ENCODE measurements around the gene WNK2.

The WNK2 gene

DNA sequence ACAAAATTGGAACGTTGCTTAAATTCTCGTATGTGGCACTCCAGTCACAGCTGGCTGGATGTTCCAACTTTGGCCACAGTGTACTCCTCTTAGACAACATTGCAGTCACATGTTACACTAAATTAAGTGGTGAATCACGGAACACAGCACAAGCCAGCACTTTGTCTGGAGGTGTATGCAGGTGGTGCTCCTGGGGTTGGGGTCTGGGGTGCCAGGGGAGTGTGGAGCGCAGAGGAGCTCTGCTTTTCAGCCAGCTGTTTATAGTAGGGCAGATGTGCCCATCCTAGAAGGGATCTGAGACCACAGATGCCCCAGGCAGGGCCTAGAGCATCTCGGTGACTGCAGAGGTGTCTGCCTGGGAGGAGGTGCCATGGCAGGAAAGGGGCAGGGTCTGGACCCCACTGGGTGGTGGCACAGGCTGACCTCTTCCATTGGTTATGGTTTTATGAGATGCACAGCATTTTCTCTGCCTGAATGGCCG is 82.6 kb downstream of the WNK2 start:
- DNase-seq (ENCODE audit: low spot score), result no peak

DNA sequence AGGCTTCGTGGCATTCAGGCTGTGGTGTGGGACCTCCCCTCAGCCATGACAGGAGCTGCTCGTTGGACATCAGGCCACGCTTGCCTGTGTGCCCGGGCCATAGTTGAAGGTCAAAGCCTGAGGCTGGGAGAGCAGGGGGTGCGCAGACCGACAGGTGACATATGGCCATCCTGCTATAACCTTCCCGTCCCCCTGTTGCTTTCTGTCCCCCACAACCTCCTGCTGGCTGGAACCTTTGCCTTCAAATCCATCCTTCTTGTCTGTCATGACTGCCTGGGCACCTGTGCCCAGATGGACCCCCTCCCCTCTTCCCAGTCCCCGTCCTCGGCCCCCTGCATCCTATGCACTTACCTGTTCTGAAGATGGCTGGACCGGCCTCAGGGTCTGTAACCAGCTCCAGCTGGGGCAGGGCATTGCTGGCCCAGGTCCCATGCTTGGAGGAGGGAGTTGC is 83.2 kb downstream of the WNK2 start:
- DNase-seq (ENCODE audit: low spot score), result no peak

DNA sequence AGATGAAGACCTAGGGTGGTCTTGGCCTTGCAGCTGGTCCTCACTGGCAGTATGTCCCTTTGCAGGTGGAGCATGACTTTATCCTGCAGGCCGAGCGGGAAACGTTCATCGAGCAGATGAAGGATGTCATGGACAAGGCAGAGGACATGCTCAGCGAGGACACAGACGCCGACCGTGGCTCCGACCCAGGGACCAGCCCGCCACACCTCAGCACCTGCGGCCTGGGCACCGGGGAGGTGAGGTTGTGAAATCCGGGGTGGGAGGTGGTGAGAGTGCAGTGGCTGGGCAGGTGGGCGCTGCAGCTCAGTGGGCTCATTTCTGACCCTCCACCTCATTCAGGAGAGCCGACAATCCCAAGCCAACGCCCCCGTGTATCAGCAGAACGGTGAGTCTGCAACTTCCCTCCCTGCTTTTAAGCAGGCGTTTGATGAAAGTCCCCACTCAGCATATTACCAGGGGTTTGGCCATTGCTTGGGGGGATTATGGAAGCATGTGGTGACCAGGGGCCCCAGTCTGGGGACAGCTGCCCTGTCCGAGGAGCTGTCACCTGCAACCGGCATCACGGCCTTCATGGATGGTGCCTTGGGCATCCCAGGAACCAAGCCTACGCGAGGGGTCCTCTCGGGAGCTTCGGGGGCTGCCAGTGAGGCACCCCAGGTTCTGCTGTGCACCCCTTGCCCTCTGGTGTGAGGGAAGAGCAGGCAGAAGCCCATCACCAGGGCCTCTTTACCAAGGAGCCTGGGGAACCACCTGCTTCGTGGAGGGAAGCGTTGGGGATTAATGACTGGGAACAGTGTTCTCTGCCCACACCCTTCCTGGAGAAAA is 84.0 kb downstream of the WNK2 start:
- no peak for DNase-seq (ENCODE audit: low spot score)

DNA sequence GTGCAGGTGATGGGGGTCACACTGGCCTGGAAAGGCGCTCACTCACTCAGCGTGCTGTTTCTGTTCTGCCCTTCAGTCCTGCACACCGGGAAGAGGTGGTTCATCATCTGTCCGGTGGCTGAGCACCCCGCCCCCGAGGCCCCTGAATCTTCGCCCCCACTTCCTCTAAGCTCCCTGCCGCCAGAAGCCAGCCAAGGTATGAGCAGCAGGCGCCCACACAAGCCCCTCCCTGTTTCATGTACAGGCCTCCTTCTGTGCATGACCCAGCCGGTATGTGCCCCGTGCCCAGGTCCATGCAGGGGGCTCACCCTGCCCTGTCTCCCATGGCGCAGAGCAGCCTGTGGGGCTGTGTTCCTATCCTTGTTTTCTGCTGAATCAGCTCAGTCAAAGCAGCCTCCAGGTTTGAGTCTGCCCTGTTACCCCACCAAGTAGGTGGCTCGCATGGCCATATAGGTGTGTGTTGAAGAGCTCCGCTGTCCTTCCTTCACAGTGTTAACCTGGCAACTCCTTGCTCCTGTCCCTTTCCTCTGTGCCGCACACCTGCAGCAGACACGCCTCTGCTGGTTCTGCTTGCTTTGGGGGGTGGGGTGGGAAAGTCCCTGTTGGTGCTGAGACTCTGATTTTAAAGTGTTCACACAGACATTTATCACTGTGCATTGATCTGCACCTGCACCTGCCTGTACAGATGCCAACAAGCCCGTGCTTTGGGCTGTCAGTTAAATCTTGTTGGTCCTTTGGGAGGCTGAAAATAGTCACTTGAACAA is 84.8 kb downstream of the WNK2 start:
- DNase-seq (ENCODE audit: low spot score), result no peak

DNA sequence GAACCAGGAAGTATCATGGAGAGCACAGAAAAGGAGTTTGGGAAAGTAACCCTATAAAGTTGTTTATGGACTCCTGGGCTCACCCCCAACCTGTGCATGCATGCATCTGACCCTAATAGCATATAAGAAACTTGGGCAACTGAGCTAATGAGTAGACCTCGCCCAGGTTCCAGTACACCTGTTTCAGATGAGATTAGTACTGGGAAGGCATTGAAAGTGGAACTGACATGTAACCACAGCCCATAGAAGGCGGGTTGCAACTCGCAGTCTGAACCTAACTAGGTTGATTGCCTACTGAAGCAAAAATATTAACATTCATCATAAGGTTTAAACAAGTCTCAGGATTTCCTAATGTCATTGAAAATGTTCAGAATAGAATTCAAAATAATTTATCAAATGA is 87.0 kb downstream of the WNK2 start:
- DNase-seq (ENCODE audit: low spot score), result no peak

DNA sequence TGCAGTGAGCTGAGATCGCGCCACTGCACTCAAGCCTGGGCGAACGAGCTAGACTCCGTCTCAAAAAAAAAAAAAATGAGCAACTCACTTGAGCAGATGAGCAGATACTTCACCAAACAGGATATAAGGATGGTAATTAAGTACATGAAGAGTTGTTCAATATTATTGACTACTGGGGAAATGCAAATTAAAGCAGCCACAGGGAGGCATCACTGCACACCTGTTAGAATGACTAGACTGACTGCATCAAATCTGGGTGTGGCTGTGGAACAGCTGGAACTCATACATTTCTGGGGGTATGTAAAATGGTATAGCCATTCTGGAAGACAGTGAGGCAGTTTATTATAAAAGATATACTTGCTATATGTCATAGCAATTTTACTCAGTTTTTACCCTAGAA is 93.0 kb downstream of the WNK2 start:
- no peak for DNase-seq (ENCODE audit: low spot score)

DNA sequence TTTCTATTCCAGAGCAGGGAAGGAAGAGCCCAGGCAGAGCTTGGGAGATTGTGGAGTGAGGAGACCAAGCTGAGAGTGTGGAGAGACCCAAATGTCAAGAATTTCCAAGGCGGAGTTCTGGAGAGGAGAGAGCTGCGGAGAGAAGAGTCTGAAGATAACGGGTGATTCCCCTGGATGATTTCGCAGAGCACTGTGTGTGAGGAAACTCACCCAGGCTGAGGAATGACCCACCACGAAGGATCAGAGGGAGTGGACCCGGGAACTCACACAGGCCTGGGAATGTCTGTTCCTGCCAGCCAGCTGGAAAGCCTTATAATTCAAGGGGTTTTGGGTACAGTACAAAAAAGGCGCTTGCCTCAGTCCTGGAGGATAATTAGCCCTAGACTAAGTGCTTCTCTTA is 94.2 kb downstream of the WNK2 start:
- no peak for DNase-seq (ENCODE audit: low spot score)

DNA sequence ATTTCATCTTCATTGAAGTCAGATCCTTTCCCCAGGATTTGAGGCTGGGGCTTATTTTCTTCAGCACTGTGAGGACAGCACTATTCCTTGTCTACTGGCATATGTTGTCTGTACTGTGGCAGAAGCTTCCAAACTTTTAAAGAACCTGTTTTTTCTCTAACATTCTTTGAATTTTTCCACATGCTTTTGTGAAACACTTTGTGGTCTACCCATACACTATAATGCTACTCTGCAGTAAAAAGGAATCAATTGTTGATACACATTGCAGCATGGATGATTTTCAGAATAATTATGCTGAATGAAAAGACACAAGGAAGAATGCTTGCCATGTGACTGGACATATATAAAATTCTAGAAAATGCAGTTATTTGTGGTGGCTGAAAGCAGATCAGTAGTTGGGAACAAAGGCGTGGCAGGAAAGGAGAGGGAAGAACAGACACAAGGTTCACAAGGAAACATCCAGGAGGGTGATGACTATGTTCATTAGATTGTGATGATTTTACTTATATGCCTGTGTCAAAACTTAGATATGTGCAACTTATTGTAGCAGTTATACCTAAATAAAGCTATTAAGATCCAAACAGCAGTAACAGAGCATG is 96.8 kb downstream of the WNK2 start:
- no peak for DNase-seq (ENCODE audit: low spot score)

DNA sequence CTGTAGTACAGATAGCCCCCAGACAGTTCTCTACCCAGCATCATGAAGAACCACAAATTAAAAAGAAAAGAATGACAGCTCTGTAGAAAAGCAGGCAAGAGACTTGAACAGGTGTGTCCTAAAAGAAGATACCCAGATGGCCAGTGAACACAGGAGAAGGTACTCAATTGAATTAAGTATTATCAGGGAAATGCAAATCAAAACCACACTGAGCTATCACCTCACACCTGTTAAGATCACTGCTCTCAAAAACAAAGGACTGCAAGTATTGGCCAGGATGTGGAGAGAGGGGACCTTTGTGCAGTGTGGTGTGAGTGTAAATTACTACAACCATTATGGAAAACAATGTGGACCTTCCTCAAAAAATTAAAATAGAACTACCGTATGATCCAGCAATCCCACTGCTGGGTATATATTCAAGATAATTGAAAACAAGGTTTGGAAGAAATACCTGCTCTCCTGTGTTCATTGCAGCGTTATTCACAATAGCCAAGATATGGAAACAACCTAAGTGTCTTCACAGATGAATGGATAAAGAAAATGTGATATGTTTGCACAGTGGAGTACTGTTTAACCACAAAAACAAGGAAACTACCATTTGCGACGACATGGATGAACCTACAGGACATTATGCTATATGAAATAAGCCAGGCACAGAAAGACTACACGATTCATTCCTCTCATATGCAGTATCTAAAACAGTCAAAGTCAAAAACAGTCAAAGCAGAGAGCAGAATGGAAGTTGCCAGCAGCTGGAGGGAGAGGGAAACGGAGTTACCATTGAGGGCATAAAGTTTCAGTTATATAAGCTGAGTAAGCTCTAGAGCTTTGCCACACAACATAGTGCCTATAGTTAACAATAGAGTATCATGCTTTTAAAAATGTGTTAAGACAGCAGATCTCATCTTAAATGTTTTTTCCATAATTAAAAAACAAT is 102.6 kb downstream of the WNK2 start:
- no peak for DNase-seq (ENCODE audit: low spot score)

DNA sequence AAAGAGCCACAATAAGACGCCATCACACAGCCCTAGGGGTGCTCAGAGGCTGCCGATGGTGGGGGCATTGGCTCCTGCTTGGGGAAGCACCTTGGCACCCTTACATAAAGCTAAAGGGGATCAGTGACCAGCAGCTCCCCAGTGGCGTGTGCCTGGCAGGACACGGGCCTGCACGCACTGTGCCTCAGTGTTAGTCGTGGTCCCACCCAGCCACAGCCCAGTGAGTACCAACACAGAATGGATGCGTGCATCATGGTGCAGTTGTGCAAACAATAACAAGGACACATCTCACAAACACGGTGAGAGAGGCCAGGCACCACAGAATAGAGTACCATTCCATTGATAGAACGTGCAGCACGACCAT is 103.2 kb downstream of the WNK2 start:
- DNase-seq (ENCODE audit: low spot score), result no peak

DNA sequence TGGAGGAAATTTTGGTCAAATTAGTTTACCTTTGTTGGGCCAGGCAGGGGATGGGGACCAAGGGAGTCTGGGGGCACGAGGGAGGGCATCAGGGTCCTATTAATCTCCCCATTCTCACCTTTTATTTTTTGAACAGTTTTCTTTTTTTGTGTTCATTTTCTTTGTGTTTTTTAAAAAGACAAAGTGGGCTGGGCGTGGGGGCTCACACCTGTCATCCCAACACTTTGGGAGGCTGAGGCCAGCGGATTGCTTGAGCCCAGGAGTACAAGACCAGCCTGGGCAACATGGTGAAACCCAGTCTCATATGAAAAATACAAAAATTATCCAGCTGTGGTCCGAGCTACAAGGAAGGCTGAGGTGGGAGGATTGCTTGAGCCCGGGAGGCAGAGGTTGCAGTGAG is 103.7 kb downstream of the WNK2 start:
- DNase-seq (ENCODE audit: low spot score), result no peak

DNA sequence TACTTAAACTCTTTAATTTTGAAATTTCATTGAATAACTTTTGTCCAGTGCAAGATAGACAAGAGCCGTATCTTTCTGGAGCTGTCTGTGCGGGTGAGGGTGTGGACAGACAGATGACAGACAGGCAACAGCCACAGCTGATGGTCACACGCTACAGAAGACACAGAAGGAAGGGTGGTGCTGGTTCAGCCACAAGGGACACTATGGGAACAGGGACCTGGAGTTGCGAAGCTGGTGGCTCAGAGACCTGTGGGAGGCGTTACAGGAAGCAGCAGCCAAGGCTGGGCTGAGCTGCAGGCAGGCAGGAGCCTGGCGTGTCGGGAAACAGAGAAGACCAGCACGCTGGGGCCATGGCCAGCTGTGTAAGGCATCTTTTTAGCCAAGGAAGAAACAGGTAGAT is 104.4 kb downstream of the WNK2 start:
- DNase-seq (ENCODE audit: low spot score), result no peak

DNA sequence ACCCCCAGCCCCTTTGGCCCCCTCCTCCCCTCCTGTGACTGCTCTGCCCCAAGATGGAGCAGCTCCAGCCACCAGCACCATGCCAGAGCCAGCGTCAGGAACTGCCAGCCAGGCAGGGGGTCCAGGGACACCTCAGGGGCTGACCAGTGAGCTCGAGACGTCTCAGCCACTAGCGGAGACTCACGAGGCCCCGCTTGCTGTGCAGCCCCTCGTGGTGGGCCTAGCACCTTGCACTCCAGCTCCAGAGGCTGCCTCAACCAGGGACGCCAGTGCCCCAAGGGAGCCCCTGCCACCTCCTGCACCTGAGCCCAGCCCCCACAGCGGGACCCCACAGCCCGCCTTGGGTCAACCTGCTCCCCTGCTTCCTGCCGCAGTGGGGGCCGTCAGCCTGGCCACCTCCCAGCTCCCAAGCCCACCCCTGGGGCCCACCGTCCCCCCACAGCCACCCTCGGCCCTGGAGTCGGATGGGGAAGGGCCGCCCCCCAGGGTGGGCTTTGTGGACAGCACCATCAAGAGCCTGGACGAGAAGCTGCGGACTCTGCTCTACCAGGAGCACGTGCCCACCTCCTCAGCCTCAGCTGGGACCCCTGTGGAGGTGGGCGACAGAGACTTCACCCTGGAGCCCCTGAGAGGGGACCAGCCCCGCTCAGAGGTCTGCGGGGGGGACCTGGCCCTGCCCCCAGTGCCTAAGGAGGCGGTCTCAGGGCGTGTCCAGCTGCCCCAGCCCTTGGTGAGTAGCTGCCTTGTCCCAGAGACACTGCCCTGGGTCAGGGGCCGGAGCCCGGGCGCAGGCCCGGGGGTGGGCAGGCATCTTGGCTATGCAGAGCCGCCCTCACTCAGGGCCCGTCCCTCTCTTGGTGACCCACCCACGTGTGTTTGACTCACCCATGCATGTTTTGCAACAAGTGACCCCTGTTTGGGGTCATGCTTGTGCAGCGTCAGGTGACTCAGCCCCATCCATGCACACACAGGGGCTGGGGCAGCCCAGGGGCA is 105.2 kb downstream of the WNK2 start:
- peak; percentile 48 for DNase-seq (ENCODE audit: low spot score)

DNA sequence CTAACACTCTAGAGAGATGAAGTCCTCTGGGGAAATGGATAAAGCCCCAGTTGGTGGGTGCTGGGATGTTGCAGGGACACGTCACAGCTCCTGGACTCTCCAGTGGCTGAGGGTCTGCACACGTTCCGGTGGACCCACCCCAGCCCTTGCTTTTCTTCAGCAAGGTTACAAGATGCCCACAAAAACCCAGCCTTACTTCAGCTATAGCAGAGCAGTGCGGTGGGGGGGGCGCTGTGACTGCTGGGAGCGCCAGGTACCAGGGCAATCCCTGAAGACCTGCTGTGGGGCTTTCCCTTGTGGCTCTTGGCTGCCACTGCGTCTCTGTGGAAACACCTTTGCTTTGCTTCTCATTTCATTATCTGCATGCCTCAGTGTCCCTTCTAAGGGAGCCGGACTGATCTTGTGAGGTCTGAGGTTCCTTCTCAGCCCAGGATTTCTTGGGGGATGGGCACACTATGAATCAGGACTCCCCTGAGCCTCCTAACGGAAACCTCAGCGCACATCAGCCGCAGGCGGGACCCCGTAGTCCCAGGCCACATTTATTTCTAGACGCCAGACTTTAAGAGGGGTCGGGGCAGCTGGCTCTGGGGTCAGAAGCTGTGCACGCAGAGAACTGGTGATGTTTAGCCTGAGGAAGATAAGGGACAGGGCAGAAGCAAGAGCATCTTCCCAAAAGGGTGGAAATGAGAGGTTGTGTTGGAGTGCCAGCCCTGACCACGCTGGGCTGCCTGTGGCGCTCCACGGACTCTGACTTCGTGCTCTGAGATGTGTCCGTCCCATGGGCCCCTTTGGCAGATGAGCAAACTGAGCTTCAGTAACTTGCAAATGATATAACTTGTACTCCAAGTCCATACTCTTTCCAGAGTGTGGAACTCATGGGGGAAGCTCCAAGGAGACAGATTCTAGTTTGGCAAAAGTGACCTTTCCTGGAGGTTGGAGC is 106.8 kb downstream of the WNK2 start:
- DNase-seq (ENCODE audit: low spot score), result peak; percentile 46

DNA sequence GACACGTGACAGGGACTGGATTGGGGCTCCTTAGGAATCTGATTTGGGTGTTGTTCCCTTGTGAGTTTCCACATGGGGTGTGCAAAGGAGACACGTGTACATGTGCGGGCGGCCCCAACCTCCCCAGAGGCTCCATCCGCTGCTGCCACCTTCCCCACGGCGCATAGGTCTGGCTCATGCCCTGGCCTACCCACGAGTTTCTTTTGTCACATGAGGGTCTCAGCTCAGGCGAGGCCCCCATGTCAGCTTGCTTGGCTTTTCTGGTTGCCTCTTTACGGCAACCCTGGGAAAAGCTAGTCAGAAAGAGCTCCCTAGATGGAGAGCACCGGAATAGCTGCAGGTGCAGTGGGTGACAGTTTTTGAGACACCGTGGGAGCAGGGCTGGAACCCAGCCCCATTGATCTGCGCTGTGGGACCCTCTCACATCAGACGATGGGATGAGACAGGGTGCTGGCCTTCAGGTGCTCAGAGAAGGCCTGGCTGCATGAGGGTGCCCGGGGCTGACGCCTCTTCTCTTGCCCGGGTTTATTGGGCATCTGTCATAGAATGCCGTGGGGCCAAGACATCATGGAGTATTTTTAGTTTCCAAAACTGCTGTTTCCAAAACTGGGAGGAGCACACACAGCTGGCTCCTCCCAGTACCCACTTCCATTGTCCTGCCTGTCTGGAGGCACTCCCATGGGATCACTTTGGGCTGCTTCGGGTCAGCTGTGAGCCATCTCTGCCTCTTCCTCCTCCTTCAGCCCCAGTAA is 107.8 kb downstream of the WNK2 start:
- DNase-seq (ENCODE audit: low spot score), result no peak

DNA sequence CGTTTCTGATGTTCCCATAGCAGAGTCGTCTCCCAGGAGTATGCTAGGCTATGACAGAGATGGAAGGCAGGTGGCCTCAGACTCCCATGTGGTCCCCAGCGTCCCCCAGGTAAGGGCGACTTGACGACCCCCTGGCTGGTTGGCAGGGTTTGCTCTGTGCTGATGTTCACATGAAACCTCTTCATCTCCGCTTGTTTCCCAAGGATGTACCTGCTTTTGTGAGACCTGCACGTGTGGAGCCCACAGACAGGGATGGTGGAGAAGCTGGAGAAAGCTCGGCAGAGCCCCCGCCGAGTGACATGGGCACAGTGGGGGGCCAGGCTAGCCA is 108.3 kb downstream of the WNK2 start:
- no peak for DNase-seq (ENCODE audit: low spot score)

DNA sequence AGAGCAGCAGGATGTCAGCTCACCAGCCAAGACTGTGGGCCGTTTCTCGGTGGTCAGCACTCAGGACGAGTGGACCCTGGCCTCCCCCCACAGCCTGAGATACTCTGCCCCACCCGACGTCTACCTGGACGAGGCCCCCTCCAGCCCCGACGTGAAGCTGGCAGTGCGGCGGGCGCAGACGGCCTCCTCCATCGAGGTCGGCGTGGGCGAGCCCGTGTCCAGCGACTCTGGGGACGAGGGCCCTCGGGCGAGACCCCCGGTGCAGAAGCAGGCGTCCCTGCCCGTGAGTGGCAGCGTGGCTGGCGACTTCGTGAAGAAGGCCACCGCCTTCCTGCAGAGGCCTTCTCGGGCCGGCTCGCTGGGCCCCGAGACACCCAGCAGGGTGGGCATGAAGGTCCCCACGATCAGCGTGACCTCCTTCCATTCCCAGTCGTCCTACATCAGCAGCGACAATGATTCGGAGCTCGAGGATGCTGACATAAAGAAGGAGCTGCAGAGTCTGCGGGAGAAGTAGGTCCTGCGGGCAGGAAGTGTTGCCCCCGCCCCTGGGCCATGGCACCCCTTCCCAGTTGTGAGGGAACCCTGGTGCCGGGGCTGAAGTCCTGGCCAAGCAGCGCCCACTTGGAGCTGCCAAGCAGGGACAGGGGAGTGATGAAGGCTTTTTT is 108.9 kb downstream of the WNK2 start:
- no peak for DNase-seq (ENCODE audit: low spot score)

DNA sequence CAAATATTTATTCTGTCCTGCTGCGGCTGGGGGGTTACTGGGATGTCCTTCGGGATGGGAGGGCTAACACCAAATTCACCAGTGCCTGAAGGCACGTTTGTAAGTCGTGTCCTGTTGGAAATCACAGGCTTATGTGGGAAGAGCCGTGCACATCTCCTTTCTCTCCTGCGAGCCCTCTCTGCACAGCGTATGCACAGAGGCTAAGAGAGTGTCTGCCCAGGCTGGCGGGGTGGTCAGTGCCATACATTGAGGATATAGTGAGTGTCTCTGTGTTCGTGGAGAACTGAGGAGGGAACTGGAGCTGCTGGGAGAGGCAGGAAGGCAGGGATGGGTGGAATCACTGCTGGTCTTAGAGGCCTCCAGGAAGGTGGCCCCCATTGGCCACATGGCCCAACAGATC is 110.1 kb downstream of the WNK2 start:
- DNase-seq (ENCODE audit: low spot score), result no peak

Data from ecto neural progenitor cell (in vitro differentiated cells).